ACC112 (cell line): ENCODE measurements around the gene TTLL5.
"Not testable (repeated sequence)": the region's sequence is repeated elsewhere in the genome, so short reads cannot be mapped to it uniquely, and the experiment has no call there.

Source experiments
- H2AFZ ChIP-seq: fragments of 200-600 bp; sonication (generic); one replicate; pipeline ENCODE4 v1.6.0; 2017; ENCODE audit warnings: antibody characterized with exemption, low read length; ENCODE audit not compliant: unreplicated experiment
- H3K27ac ChIP-seq: fragments of 200-600 bp; sonication (generic); 2 replicates; pipeline ENCODE4 v1.5.1; 2014; ENCODE audit warnings: low read depth, mild to moderate bottlenecking, antibody characterized with exemption, low read length, moderate library complexity
- H3K27me3 ChIP-seq: fragments of 200-600 bp; sonication (generic); 2 replicates; pipeline ENCODE4 v1.6.1; 2014; ENCODE audit warnings: mild to moderate bottlenecking, antibody characterized with exemption, low read length, moderate library complexity, mixed read lengths; ENCODE audit not compliant: insufficient read depth
- H3K36me3 ChIP-seq: fragments of 200-600 bp; sonication (generic); 2 replicates; pipeline ENCODE4 v1.6.1; 2016; ENCODE audit warnings: mild to moderate bottlenecking, antibody characterized with exemption, low read length, moderate library complexity, mixed read lengths; ENCODE audit not compliant: insufficient read depth
- H3K4me1 ChIP-seq: fragments of 200-600 bp; sonication (generic); one replicate; pipeline ENCODE4 v1.6.1; 2016; ENCODE audit warnings: low read length, mixed read lengths; ENCODE audit not compliant: insufficient read depth, unreplicated experiment, control insufficient read depth
- H3K4me3 ChIP-seq: fragments of 200-600 bp; sonication (generic); 2 replicates; pipeline ENCODE4 v1.5.1; 2014; ENCODE audit warnings: mild to moderate bottlenecking, low read depth, low read length
- H3K79me2 ChIP-seq: fragments of 200-600 bp; sonication (generic); one replicate; pipeline ENCODE4 v1.6.0; 2016; ENCODE audit warnings: low read length; ENCODE audit not compliant: control insufficient read depth, unreplicated experiment, insufficient read depth

The TTLL5 gene

GRCh38 chr14:75844486-75844885 lies 183.4 kb downstream of the TTLL5 start:
- H3K79me2 ChIP-seq: no peaks in the 10 kb centered on the region
- no peaks in the 10 kb centered on the region for H3K36me3 ChIP-seq
- no peak overlapping the region for H2AFZ ChIP-seq
- H3K4me1 ChIP-seq: no peaks in the 10 kb centered on the region
- no peaks in the 10 kb centered on the region for H3K27me3 ChIP-seq
- H3K27ac ChIP-seq: no peak overlapping the region
- no peak overlapping the region for H3K4me3 ChIP-seq

- H3K27me3 ChIP-seq: no peaks in the 10 kb centered on the region
- no peaks in the 10 kb centered on the region for H3K79me2 ChIP-seq
- no peak overlapping the region for H2AFZ ChIP-seq
- H3K4me3 ChIP-seq: no peak overlapping the region
- no peak overlapping the region for H3K27ac ChIP-seq
- no peaks in the 10 kb centered on the region for H3K36me3 ChIP-seq
- no peaks in the 10 kb centered on the region for H3K4me1 ChIP-seq
Observed at GRCh38 chr14:75845136-75845804, 184.2 kb downstream of the TTLL5 start.

GRCh38 chr14:75846694-75847093 lies 185.6 kb downstream of the TTLL5 start:
- not testable (repeated sequence) for H3K36me3 ChIP-seq, H3K27ac ChIP-seq, H2AFZ ChIP-seq, H3K4me1 ChIP-seq, H3K79me2 ChIP-seq, H3K4me3 ChIP-seq, H3K27me3 ChIP-seq

- no peaks in the 10 kb centered on the region for H3K79me2 ChIP-seq
- H2AFZ ChIP-seq: no peak overlapping the region
- H3K27ac ChIP-seq: no peak overlapping the region
- H3K27me3 ChIP-seq: no peaks in the 10 kb centered on the region
- H3K36me3 ChIP-seq: no peaks in the 10 kb centered on the region
- H3K4me1 ChIP-seq: no peaks in the 10 kb centered on the region
- H3K4me3 ChIP-seq: no peak overlapping the region
Observed at GRCh38 chr14:75847584-75847983, 186.5 kb downstream of the TTLL5 start.

GRCh38 chr14:75848167-75848913 lies 187.3 kb downstream of the TTLL5 start:
- H3K79me2 ChIP-seq: no peaks in the 10 kb centered on the region
- H3K4me1 ChIP-seq: no peaks in the 10 kb centered on the region
- no peaks in the 10 kb centered on the region for H3K36me3 ChIP-seq
- no peak overlapping the region for H2AFZ ChIP-seq
- no peaks in the 10 kb centered on the region for H3K27me3 ChIP-seq
- no peak overlapping the region for H3K27ac ChIP-seq
- H3K4me3 ChIP-seq: no peak overlapping the region

- Histone ChIP-seq H3K79me2 (no peaks in the 10 kb centered on the region), H3K4me3 (no peak overlapping the region), H3K4me1 (no peaks in the 10 kb centered on the region), H2AFZ (no peak overlapping the region), H3K27me3 (no peaks in the 10 kb centered on the region), H3K36me3 (no peaks in the 10 kb centered on the region), H3K27ac (no peak overlapping the region)
Observed at GRCh38 chr14:75849300-75849895, 188.4 kb downstream of the TTLL5 start.

GRCh38 chr14:75851574-75851866 lies 190.5 kb downstream of the TTLL5 start:
- Histone ChIP-seq H3K27ac (no peak overlapping the region), H3K4me3 (no peak overlapping the region), H2AFZ (no peak overlapping the region), H3K36me3 (no peaks in the 10 kb centered on the region), H3K4me1 (no peaks in the 10 kb centered on the region), H3K27me3 (no peaks in the 10 kb centered on the region), H3K79me2 (no peaks in the 10 kb centered on the region)

GRCh38 chr14:75854111-75854799 lies 193.2 kb downstream of the TTLL5 start:
- H3K36me3 ChIP-seq: no peaks in the 10 kb centered on the region
- no peak overlapping the region for H3K27ac ChIP-seq
- H3K4me3 ChIP-seq: no peak overlapping the region
- no peaks in the 10 kb centered on the region for H3K79me2 ChIP-seq
- H3K27me3 ChIP-seq: no peaks in the 10 kb centered on the region
- no peaks in the 10 kb centered on the region for H3K4me1 ChIP-seq
- H2AFZ ChIP-seq: no peak overlapping the region

- Histone ChIP-seq H3K4me3 (no peak overlapping the region), H3K27me3 (no peaks in the 10 kb centered on the region), H3K27ac (no peak overlapping the region), H2AFZ (no peak overlapping the region), H3K79me2 (no peaks in the 10 kb centered on the region), H3K4me1 (peaks cover 25% of the 10 kb centered on the region), H3K36me3 (no peaks in the 10 kb centered on the region)
Observed at GRCh38 chr14:75857199-75857598, 196.2 kb downstream of the TTLL5 start.

GRCh38 chr14:75858362-75858761 lies 197.3 kb downstream of the TTLL5 start:
- no peak overlapping the region for H3K4me3 ChIP-seq
- H3K27me3 ChIP-seq: no peaks in the 10 kb centered on the region
- no peak overlapping the region for H2AFZ ChIP-seq
- H3K79me2 ChIP-seq: no peaks in the 10 kb centered on the region
- no peak overlapping the region for H3K27ac ChIP-seq
- H3K36me3 ChIP-seq: no peaks in the 10 kb centered on the region
- H3K4me1 ChIP-seq: peaks cover 25% of the 10 kb centered on the region
